ENCODE data around the gene CDC42. TPM values are rescaled to one million over a fixed set of nuclear protein-coding genes. Genes with fewer than 3 reads are reported as not detected.

Gene CDC42
- total RNA-seq, 1 experiment from 2014 or later: 217 TPM

DNA sequence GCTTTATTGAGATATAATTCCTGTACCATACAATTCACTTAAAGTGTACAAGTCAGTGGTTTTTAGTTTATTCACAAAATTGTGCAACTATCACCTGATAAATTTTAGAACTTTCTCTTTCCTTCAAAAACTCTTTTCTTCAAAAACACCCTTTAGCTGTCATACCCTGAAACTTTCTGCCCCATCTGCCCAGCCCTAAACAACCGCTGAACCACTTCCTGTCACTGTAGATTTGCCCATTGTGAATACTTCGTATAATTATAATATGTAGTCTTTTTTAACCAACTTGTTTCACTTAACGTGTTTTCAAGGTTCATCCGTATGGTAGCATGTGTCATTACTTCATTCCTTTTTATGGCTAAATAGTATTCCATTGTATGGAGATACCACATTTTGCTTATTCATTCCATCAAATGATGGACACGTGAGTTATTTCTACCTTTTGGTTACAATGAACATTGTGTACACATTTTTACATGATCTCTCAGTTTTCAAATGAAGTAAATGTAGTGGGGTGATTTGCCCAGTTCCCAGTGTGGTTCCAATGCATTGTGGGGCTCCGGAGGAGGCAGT, 52.4 kb downstream of the CDC42 start:
- H3K4me2 ChIP-seq (ENCODE audit: low read length): no peak overlapping the region
- ChIA-PET CTCF (interaction anchor here (1.0 to 1.8 kb wide), 5 partner anchors 28 to 311 kb away, joined by 3 to 11 read pairs (median 3); no protein-coding TSS in a partner anchor), RAD21 (ENCODE audit: low non-redundant PET in 1 of 2, low total read pairs in 2 of 2, uncharacterized antibody in 2 of 2, unreplicated experiment in 2 of 2) (interaction anchor here in 1 of 2 experiments (0.6 kb wide), 1 partner anchor 85 kb away, joined by 4 read pairs; no protein-coding TSS in a partner anchor), POLR2A (no interaction called here)
- no peak for TF ChIP-seq ELF1 (IDR thresholded peaks at IDR 0.05; ENCODE audit: borderline replicate concordance, low read depth)
- TF ChIP-seq, protein P1, sequence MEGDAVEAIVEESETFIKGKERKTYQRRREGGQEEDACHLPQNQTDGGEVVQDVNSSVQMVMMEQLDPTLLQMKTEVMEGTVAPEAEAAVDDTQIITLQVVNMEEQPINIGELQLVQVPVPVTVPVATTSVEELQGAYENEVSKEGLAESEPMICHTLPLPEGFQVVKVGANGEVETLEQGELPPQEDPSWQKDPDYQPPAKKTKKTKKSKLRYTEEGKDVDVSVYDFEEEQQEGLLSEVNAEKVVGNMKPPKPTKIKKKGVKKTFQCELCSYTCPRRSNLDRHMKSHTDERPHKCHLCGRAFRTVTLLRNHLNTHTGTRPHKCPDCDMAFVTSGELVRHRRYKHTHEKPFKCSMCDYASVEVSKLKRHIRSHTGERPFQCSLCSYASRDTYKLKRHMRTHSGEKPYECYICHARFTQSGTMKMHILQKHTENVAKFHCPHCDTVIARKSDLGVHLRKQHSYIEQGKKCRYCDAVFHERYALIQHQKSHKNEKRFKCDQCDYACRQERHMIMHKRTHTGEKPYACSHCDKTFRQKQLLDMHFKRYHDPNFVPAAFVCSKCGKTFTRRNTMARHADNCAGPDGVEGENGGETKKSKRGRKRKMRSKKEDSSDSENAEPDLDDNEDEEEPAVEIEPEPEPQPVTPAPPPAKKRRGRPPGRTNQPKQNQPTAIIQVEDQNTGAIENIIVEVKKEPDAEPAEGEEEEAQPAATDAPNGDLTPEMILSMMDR (IDR thresholded peaks at IDR 0.05 in 2 of 3, conservative IDR thresholded peaks at IDR 0.05 in 1 of 3; ENCODE audit: borderline replicate concordance in 1 of 3, insufficient read depth in 1 of 3, low read depth in 2 of 3, low read length in 2 of 3): no peak
- no peak for TF ChIP-seq CEBPB (IDR thresholded peaks at IDR 0.05; ENCODE audit: low read depth)
- TF ChIP-seq, protein P2, sequence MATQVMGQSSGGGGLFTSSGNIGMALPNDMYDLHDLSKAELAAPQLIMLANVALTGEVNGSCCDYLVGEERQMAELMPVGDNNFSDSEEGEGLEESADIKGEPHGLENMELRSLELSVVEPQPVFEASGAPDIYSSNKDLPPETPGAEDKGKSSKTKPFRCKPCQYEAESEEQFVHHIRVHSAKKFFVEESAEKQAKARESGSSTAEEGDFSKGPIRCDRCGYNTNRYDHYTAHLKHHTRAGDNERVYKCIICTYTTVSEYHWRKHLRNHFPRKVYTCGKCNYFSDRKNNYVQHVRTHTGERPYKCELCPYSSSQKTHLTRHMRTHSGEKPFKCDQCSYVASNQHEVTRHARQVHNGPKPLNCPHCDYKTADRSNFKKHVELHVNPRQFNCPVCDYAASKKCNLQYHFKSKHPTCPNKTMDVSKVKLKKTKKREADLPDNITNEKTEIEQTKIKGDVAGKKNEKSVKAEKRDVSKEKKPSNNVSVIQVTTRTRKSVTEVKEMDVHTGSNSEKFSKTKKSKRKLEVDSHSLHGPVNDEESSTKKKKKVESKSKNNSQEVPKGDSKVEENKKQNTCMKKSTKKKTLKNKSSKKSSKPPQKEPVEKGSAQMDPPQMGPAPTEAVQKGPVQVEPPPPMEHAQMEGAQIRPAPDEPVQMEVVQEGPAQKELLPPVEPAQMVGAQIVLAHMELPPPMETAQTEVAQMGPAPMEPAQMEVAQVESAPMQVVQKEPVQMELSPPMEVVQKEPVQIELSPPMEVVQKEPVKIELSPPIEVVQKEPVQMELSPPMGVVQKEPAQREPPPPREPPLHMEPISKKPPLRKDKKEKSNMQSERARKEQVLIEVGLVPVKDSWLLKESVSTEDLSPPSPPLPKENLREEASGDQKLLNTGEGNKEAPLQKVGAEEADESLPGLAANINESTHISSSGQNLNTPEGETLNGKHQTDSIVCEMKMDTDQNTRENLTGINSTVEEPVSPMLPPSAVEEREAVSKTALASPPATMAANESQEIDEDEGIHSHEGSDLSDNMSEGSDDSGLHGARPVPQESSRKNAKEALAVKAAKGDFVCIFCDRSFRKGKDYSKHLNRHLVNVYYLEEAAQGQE (IDR thresholded peaks at IDR 0.05; ENCODE audit: low read depth): no peak
- TF ChIP-seq POLR2A (IDR thresholded peaks at IDR 0.05; ENCODE audit: borderline replicate concordance, extremely low read depth, insufficient read depth, insufficient read length): no peak
- TF ChIP-seq, protein P3, sequence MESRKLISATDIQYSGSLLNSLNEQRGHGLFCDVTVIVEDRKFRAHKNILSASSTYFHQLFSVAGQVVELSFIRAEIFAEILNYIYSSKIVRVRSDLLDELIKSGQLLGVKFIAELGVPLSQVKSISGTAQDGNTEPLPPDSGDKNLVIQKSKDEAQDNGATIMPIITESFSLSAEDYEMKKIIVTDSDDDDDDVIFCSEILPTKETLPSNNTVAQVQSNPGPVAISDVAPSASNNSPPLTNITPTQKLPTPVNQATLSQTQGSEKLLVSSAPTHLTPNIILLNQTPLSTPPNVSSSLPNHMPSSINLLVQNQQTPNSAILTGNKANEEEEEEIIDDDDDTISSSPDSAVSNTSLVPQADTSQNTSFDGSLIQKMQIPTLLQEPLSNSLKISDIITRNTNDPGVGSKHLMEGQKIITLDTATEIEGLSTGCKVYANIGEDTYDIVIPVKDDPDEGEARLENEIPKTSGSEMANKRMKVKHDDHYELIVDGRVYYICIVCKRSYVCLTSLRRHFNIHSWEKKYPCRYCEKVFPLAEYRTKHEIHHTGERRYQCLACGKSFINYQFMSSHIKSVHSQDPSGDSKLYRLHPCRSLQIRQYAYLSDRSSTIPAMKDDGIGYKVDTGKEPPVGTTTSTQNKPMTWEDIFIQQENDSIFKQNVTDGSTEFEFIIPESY (IDR thresholded peaks at IDR 0.05; ENCODE audit: extremely low read depth, insufficient replicate concordance, low read length): no peak
- no peak for TF ChIP-seq TCF7L2 (IDR thresholded peaks at IDR 0.05; ENCODE audit: borderline replicate concordance, extremely low read depth, insufficient read depth, insufficient read length)
- no peak for TF ChIP-seq JUND (IDR thresholded peaks at IDR 0.05)
- TF ChIP-seq SP1 (IDR thresholded peaks at IDR 0.05; ENCODE audit: low read depth): no peak
- TF ChIP-seq EGR1 (IDR thresholded peaks at IDR 0.05; ENCODE audit: low read depth): no peak
- TF ChIP-seq ZFX (IDR thresholded peaks at IDR 0.05): no peak
- TF ChIP-seq, protein P4, sequence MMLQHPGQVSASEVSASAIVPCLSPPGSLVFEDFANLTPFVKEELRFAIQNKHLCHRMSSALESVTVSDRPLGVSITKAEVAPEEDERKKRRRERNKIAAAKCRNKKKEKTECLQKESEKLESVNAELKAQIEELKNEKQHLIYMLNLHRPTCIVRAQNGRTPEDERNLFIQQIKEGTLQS (IDR thresholded peaks at IDR 0.05): no peak
- no peak for TF ChIP-seq EZH2phosphoT487 (IDR thresholded peaks at IDR 0.05; ENCODE audit: borderline replicate concordance)
- H3K9me3 ChIP-seq (ENCODE audit: control insufficient read depth in 1 of 2, insufficient read depth in 1 of 2, low read depth in 1 of 2, low read length in 2 of 2): no peaks in the 10 kb centered on the region
- no TSS peak for BruUV-seq (replicated peaks)
- intact Hi-C loops (cut with micrococcal nuclease): loop anchor here (1.0 kb wide), 1 partner anchor 311 kb away; no protein-coding TSS in a partner anchor
- H3K27me3 ChIP-seq (ENCODE audit: insufficient read depth, low read length): no peaks in the 10 kb centered on the region
- no peaks in the 10 kb centered on the region for H3K4me1 ChIP-seq (ENCODE audit: control insufficient read depth in 1 of 2, insufficient read depth in 2 of 2, low read length in 2 of 2)
- H3K79me2 ChIP-seq (ENCODE audit: insufficient read depth, low read length): peaks cover 64% of the 10 kb centered on the region
- peaks cover 3 to 6% of the 10 kb centered on the region in 2 experiments; a peak in 1 of 4 replicates for H3K36me3 ChIP-seq (ENCODE audit: control insufficient read depth in 1 of 2, insufficient read depth in 2 of 2, low read length in 2 of 2)
- no peak overlapping the region for H3K9ac ChIP-seq (ENCODE audit: low read length)
- DNase-seq (ENCODE audit: low read depth, low spot score) (no peak), ATAC-seq (peak; percentile 17; the same call in 1 of the 2 replicates)
- peaks cover 15% of the 10 kb centered on the region; the same call in 1 of the 2 replicates for H4K20me1 ChIP-seq (ENCODE audit: insufficient read depth)
- no peak overlapping the region for H2AFZ ChIP-seq (ENCODE audit: low read depth, low read length, poor library complexity, severe bottlenecking)
- no peaks in the 10 kb centered on the region for H3K9me2 ChIP-seq (ENCODE audit: insufficient read depth)
- H3K27ac ChIP-seq (ENCODE audit: low read depth, low read length): no peak overlapping the region
- no peak overlapping the region for H3K4me3 ChIP-seq (replicated peaks in 1 of 2; ENCODE audit: low read depth in 1 of 2, low read length in 2 of 2)
